Stimulated activated CD4-positive, alpha-beta T cell treated with anti-CD3 and anti-CD28 coated beads, TNF-alpha, amount 100 ng/mL, for 1 hour (primary cell): ENCODE measurements around the gene HSPB7.
"Not testable (repeated sequence)": the region's sequence is repeated elsewhere in the genome, so short reads cannot be mapped to it uniquely, and the experiment has no call there.

Experiments used
- DNase-seq, 3 donors: peaks; one replicate each; pipeline ENCODE4 v3.0.0-alpha.2; 2020; ENCODE audit warnings: low read depth in 3 of 3, low spot score in 1 of 3

Gene HSPB7

GRCh38 chr1:16051039-16051438, 33.2 kb upstream of the HSPB7 start:
- no peak for DNase-seq

GRCh38 chr1:16050328-16050727, 32.5 kb upstream of the HSPB7 start:
- no peak for DNase-seq

GRCh38 chr1:16048573-16049189, 30.8 kb upstream of the HSPB7 start:
- peak in 1 of 3 donors; percentile 33 for DNase-seq

GRCh38 chr1:16047791-16048475, 30.1 kb upstream of the HSPB7 start:
- no peak for DNase-seq

GRCh38 chr1:16046842-16047241, 29.0 kb upstream of the HSPB7 start:
- DNase-seq = no peak

- DNase-seq = no peak
Observed at GRCh38 chr1:16043950-16044349, 26.1 kb upstream of the HSPB7 start.

- no peak for DNase-seq
Observed at GRCh38 chr1:16043521-16043920, 25.7 kb upstream of the HSPB7 start, which contains the start of gene CLCNKB. CLCNKB (plus strand) TSS chr1:16043782; CDS start chr1:16044493, 711 bp downstream.

GRCh38 chr1:16042654-16043053, 24.8 kb upstream of the HSPB7 start:
- not testable (repeated sequence) for DNase-seq

- no peak for DNase-seq
Observed at GRCh38 chr1:16042096-16042495, 24.3 kb upstream of the HSPB7 start.

- no peak for DNase-seq
Observed at GRCh38 chr1:16041200-16041599, 23.4 kb upstream of the HSPB7 start.

- not testable (repeated sequence) for DNase-seq
Observed at GRCh38 chr1:16039871-16040270, 22.0 kb upstream of the HSPB7 start.

GRCh38 chr1:16038620-16038912, 20.7 kb upstream of the HSPB7 start:
- DNase-seq = no peak

GRCh38 chr1:16036461-16036860, 18.6 kb upstream of the HSPB7 start:
- not testable (repeated sequence) for DNase-seq

GRCh38 chr1:16033103-16033632, 15.3 kb upstream of the HSPB7 start:
- not testable (repeated sequence) for DNase-seq

- DNase-seq = peak in 1 of 3 donors; percentile 32
Observed at GRCh38 chr1:16032388-16033102, 14.7 kb upstream of the HSPB7 start.

GRCh38 chr1:16031551-16031950, 13.7 kb upstream of the HSPB7 start:
- no peak for DNase-seq

GRCh38 chr1:16029288-16029687, 11.4 kb upstream of the HSPB7 start:
- DNase-seq = no peak

GRCh38 chr1:16029003-16029268, 11.1 kb upstream of the HSPB7 start:
- DNase-seq = not testable (repeated sequence)

GRCh38 chr1:16028237-16029002, 10.6 kb upstream of the HSPB7 start:
- DNase-seq = no peak

GRCh38 chr1:16026723-16027484, 9.1 kb upstream of the HSPB7 start:
- peak in 1 of 3 donors; percentile 42 for DNase-seq

- DNase-seq = not testable (repeated sequence)
Observed at GRCh38 chr1:16026302-16026701, 8.5 kb upstream of the HSPB7 start.
